PC-9 (cell line): ENCODE data around the gene GRIP1. TPM values are rescaled to one million over a fixed set of nuclear protein-coding genes. Genes with fewer than 3 reads are reported as not detected.

Experiments used
- BruUV-seq: library from RNA; stranded (reverse); fragments of 400-500 nt; replicated peaks from 2 replicates; lab custom pipeline; 2021; lab: Mats Ljungman, UMichigan
- CTCF ChIA-PET: fragments of 300-600 bp; sonication (Branson Sonifier 250); formaldehyde crosslinking; loops from one replicate; lab custom pipeline; 2022; ENCODE audit warnings: antibody characterized with exemption; lab: Charles Lee
- POLR2A ChIA-PET: fragments of 300-600 bp; sonication (Branson Sonifier 250); formaldehyde crosslinking; loops from one replicate; lab custom pipeline; 2022; ENCODE audit warnings: antibody characterized with exemption; ENCODE audit not compliant: unreplicated experiment; lab: Charles Lee
- DNase-seq, 2 experiments: peaks; one replicate each; pipeline versions ENCODE4 v3.0.0 to v3.0.0-alpha.2; 2015 to 2022; ENCODE audit warnings: mixed read lengths in 1 of 2
- H2AFZ ChIP-seq: fragments of 200-600 bp; sonication (generic); 2 replicates; pipeline ENCODE4 v1.8.1; 2017; ENCODE audit warnings: antibody characterized with exemption
- H3F3A ChIP-seq: fragments of 200-600 bp; sonication (generic); 2 replicates; pipeline ENCODE4 v1.8.1; 2017; ENCODE audit warnings: antibody characterized with exemption, mild to moderate bottlenecking, low read depth; ENCODE audit not compliant: insufficient read depth
- H3K27ac ChIP-seq: fragments of 200-600 bp; sonication (generic); 2 replicates; pipeline ENCODE4 v1.6.1; 2016; ENCODE audit warnings: mixed run types
- H3K27me3 ChIP-seq: fragments of 200-600 bp; sonication (generic); 2 replicates; pipeline ENCODE4 v1.6.1; 2016; ENCODE audit warnings: low read depth, mixed run types; ENCODE audit not compliant: insufficient read depth
- H3K36me3 ChIP-seq: fragments of 200-600 bp; sonication (generic); 2 replicates; pipeline ENCODE4 v1.6.1; 2016; ENCODE audit warnings: low read depth, mixed run types
- H3K4me1 ChIP-seq: fragments of 200-600 bp; sonication (generic); replicated peaks from 2 replicates; pipeline ENCODE4 v1.6.1; 2016; ENCODE audit warnings: mixed run types; ENCODE audit not compliant: insufficient read depth
- H3K4me2 ChIP-seq: fragments of 200-600 bp; sonication (generic); 2 replicates; pipeline ENCODE4 v1.6.1; 2017; ENCODE audit warnings: mixed run types
- H3K4me3 ChIP-seq: fragments of 200-600 bp; sonication (generic); 2 replicates; pipeline ENCODE4 v1.6.1; 2016; ENCODE audit warnings: mixed run types
- H3K79me2 ChIP-seq: fragments of 200-600 bp; sonication (generic); 2 replicates; pipeline ENCODE4 v1.6.1; 2017; ENCODE audit warnings: low read depth, mixed run types
- H3K9me2 ChIP-seq: fragments of 200-600 bp; sonication (generic); 2 replicates; pipeline ENCODE4 v1.8.1; 2017; ENCODE audit warnings: mild to moderate bottlenecking; ENCODE audit not compliant: insufficient read depth
- H3K9me3 ChIP-seq: fragments of 200-600 bp; sonication (generic); 2 replicates; pipeline ENCODE4 v1.8.1; 2016; ENCODE audit warnings: low read depth; ENCODE audit not compliant: insufficient read depth
- H4K20me1 ChIP-seq: fragments of 200-600 bp; sonication (generic); 2 replicates; pipeline ENCODE4 v1.8.1; 2017; ENCODE audit not compliant: insufficient read depth
- EZH2 ChIP-seq: fragments of 200-600 bp; sonication (generic); IDR thresholded peaks from 2 replicates; pipeline ENCODE4 v1.8.0; 2017; ENCODE audit warnings: antibody characterized with exemption, low read depth
- intact Hi-C: fragments of 100-400 bp; cut with micrococcal nuclease; formaldehyde crosslinking; loops from one replicate; pipeline ENCODE4 v1.10.0; 2022; ENCODE audit not compliant: unreplicated experiment
- total RNA-seq: library from RNA; stranded (reverse); gene quantifications from 2 replicates; pipeline ENCODE4 v1.2.3, GENCODE V29; 2021
- TF ChIP-seq, protein P1 (sequence below): fragments of 200-600 bp; sonication (generic); conservative IDR thresholded peaks from 2 replicates; pipeline ENCODE4 v1.6.1; 2017; ENCODE audit warnings: mixed run types, antibody characterized with exemption, mild to moderate bottlenecking, moderate library complexity

GRIP1 gene
- total RNA-seq, 1 experiment from 2014 or later = 16.0 TPM

DNA sequence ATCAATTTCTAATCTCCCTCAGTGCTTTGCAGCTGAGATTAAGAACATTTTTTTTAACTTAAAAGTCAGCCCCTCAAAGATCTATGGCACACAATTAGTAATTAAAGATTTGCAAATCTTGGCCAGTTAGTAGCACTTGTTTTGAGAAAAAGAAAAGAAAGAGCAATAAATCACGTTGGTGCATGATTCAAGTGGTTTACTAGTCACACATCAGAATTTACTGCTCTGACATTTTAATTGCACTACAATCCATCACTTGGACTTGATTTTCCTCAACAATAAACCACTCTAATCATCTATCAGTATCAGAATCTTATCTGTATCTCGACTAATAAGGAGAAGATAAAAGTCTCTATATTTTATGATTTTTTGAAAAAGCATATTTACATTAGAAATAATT, 222.3 kb downstream of the GRIP1 start:
- H3K79me2 ChIP-seq = no peaks in the 10 kb centered on the region
- DNase-seq = no peak
- H3K27me3 ChIP-seq = no peaks in the 10 kb centered on the region
- no peak for TF ChIP-seq EZH2
- TF ChIP-seq, protein P1, sequence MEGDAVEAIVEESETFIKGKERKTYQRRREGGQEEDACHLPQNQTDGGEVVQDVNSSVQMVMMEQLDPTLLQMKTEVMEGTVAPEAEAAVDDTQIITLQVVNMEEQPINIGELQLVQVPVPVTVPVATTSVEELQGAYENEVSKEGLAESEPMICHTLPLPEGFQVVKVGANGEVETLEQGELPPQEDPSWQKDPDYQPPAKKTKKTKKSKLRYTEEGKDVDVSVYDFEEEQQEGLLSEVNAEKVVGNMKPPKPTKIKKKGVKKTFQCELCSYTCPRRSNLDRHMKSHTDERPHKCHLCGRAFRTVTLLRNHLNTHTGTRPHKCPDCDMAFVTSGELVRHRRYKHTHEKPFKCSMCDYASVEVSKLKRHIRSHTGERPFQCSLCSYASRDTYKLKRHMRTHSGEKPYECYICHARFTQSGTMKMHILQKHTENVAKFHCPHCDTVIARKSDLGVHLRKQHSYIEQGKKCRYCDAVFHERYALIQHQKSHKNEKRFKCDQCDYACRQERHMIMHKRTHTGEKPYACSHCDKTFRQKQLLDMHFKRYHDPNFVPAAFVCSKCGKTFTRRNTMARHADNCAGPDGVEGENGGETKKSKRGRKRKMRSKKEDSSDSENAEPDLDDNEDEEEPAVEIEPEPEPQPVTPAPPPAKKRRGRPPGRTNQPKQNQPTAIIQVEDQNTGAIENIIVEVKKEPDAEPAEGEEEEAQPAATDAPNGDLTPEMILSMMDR = no peak
- H3F3A ChIP-seq = no peaks in the 10 kb centered on the region
- no peak overlapping the region for H3K4me2 ChIP-seq
- ChIA-PET CTCF (no interaction called here), POLR2A (no interaction called here)
- H3K9me3 ChIP-seq = no peaks in the 10 kb centered on the region
- intact Hi-C loops = loop anchor here (10.0 kb wide), 1 partner anchor 118 kb away; no protein-coding TSS in a partner anchor
- no TSS peak for BruUV-seq
- no peaks in the 10 kb centered on the region for H3K4me1 ChIP-seq
- H2AFZ ChIP-seq = no peak overlapping the region
- H3K36me3 ChIP-seq = no peaks in the 10 kb centered on the region
- H4K20me1 ChIP-seq = no peaks in the 10 kb centered on the region
- no peaks in the 10 kb centered on the region for H3K9me2 ChIP-seq
- no peak overlapping the region for H3K4me3 ChIP-seq
- H3K27ac ChIP-seq = no peak overlapping the region

DNA sequence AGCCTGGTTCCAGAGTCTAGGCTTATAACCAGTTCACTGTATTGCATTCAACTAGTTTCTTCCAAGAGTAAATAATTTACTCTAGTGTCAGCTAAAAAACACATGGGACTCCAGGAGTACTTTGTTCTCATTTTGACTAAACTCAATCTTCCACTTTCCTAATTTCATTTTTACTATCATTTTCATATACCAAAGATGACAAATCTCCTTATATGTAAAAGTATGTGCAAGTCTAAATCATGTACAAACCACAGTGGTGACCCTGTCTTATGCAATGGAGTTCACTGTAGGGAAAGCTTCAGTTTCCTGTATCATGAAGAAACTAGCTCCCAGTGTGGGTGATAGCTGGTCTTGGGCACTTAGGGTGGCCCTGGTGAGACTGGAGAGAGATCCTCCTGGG, 225.0 kb downstream of the GRIP1 start:
- ChIA-PET CTCF (no interaction called here), POLR2A (interaction anchor here (0.6 kb wide), 1 partner anchor 917 kb away, joined by 6 read pairs; no protein-coding TSS in a partner anchor)
- Histone ChIP-seq H3K79me2 (no peaks in the 10 kb centered on the region), H3K9me3 (no peaks in the 10 kb centered on the region), H3F3A (peaks cover 6% of the 10 kb centered on the region; the same call in 1 of the 2 replicates), H3K27ac (no peak overlapping the region), H3K36me3 (no peaks in the 10 kb centered on the region), H3K4me1 (no peaks in the 10 kb centered on the region), H3K27me3 (no peaks in the 10 kb centered on the region), H3K9me2 (no peaks in the 10 kb centered on the region), H3K4me2 (no peak overlapping the region), H3K4me3 (no peak overlapping the region), H2AFZ (no peak overlapping the region), H4K20me1 (no peaks in the 10 kb centered on the region)
- BruUV-seq = no TSS peak
- no peak for DNase-seq
- intact Hi-C loops = loop anchor here (10.0 kb wide), 1 partner anchor 121 kb away; no protein-coding TSS in a partner anchor
- TF ChIP-seq EZH2 = no peak
- TF ChIP-seq, protein P1 = no peak

DNA sequence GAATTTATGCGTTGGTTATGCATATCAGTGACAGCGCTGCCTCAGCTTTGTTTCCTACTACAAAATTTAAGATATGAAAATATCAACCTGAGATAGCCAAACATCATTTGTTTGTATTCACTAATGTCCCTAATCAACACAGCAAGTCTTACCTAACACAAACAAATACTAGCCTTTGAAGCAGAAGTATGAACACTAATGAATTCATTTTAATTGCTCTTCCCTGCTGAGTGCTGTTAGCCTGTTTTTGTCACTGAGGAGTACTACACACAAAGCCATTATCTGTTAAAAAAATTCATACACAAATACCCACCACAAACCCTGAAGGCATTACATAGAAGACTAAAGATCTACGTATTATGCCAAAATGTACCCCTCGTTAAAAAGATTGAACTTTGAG, 225.8 kb downstream of the GRIP1 start:
- Histone ChIP-seq H3K4me3 (no peak overlapping the region), H3K4me1 (no peaks in the 10 kb centered on the region), H4K20me1 (no peaks in the 10 kb centered on the region), H3K79me2 (no peaks in the 10 kb centered on the region), H2AFZ (no peak overlapping the region), H3K4me2 (no peak overlapping the region), H3K36me3 (no peaks in the 10 kb centered on the region), H3K27ac (no peak overlapping the region), H3K9me2 (no peaks in the 10 kb centered on the region), H3K9me3 (no peaks in the 10 kb centered on the region), H3K27me3 (no peaks in the 10 kb centered on the region), H3F3A (peaks cover 6% of the 10 kb centered on the region; the same call in 1 of the 2 replicates)
- intact Hi-C loops = loop anchor here (10.0 kb wide), 1 partner anchor 122 kb away; no protein-coding TSS in a partner anchor
- no TSS peak for BruUV-seq
- TF ChIP-seq, protein P1 = no peak
- no peak for TF ChIP-seq EZH2
- CTCF ChIA-PET = no interaction called here
- POLR2A ChIA-PET = interaction anchor here (0.6 kb wide), 1 partner anchor 916 kb away, joined by 6 read pairs; no protein-coding TSS in a partner anchor
- no peak for DNase-seq
